ENCODE data around the gene PRMT5.

Gene PRMT5

GRCh38 chr14:22895402-22895801 is 33.8 kb downstream of the PRMT5 start:
- Mint-ChIP-seq H3K9me3 (no peaks in the 10 kb centered on the region), H3K36me3 (peaks cover 21% of the 10 kb centered on the region), H3K27ac (no peak overlapping the region), H3K4me1 (peaks cover 5% of the 10 kb centered on the region), H3K27me3 (no peaks in the 10 kb centered on the region), H3K4me3 (no peak overlapping the region)
- ATAC-seq: no peak

GRCh38 chr14:22893706-22894105 is 35.5 kb downstream of the PRMT5 start:
- Mint-ChIP-seq H3K9me3 (no peaks in the 10 kb centered on the region), H3K36me3 (peaks cover 26% of the 10 kb centered on the region), H3K4me1 (peaks cover 12% of the 10 kb centered on the region), H3K4me3 (no peak overlapping the region), H3K27ac (no peak overlapping the region), H3K27me3 (no peaks in the 10 kb centered on the region)
- ATAC-seq: no peak

- Mint-ChIP-seq H3K27me3 (no peaks in the 10 kb centered on the region), H3K27ac (peak overlapping the region; percentile 63), H3K36me3 (peaks cover 16% of the 10 kb centered on the region), H3K4me3 (no peak overlapping the region), H3K9me3 (no peaks in the 10 kb centered on the region), H3K4me1 (peaks cover 23% of the 10 kb centered on the region)
- no peak for ATAC-seq
These were observed 36.7 kb downstream of the PRMT5 start for GRCh38 chr14:22892488-22892887.

GRCh38 chr14:22890416-22890815 is 38.8 kb downstream of the PRMT5 start:
- Mint-ChIP-seq H3K4me1 (peaks cover 35% of the 10 kb centered on the region), H3K27me3 (no peaks in the 10 kb centered on the region), H3K9me3 (no peaks in the 10 kb centered on the region), H3K27ac (peak overlapping the region; percentile 1), H3K4me3 (no peak overlapping the region), H3K36me3 (peaks cover 16% of the 10 kb centered on the region)
- ATAC-seq: no peak

DNA sequence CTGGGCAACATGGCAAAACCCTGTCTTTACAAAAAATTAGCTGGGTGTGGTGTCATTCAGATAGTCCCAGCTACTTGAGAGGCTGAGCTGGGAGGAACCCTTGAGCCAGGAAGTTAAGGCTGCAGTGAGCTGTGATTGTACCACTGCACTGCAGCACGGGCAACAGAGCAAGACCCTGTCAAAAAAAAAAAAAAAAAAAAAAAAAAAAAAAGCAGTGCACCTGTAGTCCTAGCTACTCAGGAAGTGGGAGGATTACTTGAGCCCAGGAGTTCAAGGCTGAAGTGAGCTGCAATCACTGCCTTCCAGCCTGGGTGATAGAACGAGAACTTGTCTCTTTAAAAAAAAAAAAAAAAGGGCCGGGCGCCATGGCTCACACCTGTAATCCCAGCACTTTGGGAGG is 40.5 kb downstream of the PRMT5 start:
- Mint-ChIP-seq H3K27me3 (no peaks in the 10 kb centered on the region), H3K4me3 (peak overlapping the region; percentile 3), H3K36me3 (peaks cover 16% of the 10 kb centered on the region), H3K9me3 (no peaks in the 10 kb centered on the region), H3K4me1 (peaks cover 53% of the 10 kb centered on the region), H3K27ac (peak overlapping the region; percentile 88)
- ATAC-seq: peak; percentile 42

- Mint-ChIP-seq H3K27me3 (no peaks in the 10 kb centered on the region), H3K9me3 (no peaks in the 10 kb centered on the region), H3K36me3 (peaks cover 12% of the 10 kb centered on the region), H3K4me1 (peaks cover 60% of the 10 kb centered on the region), H3K27ac (peak overlapping the region; percentile 88), H3K4me3 (peak overlapping the region; percentile 85)
- ATAC-seq: peak; percentile 76
These were observed 41.2 kb downstream of the PRMT5 start for GRCh38 chr14:22887990-22888378.

DNA sequence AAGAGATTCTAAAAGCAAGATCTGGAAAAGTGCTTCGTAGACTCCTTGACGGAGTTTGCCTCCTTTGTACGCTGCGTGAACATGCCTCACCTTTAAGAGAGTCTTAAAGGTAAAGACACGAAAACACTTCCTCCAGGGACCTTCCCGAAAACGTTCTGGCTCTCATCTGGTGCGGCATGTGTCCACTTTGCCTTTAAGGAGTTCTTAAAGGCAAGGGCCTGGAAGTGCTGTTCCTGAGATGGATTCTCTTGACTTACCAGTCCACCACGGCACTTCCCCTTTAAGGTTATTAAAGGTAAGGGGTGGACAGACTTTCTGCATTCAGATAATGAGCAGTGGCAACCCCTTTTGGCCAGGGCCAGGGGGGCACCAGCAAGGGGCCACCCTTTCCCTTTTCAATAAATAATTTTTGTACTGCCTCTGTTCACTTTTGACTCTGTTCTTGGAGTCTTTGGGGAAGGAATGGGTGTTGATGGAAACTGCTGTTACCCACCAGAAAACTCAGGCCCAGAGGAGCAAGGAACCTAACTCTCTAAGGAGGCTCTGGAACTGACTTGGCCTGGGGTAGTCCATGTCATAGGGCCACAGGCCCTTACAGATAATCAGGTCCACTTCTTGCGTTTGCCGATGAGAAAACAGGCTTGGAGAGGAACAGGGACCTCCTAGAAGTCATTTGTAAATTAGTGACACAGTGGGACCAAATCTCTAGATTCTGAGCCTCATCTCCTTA is 41.8 kb downstream of the PRMT5 start:
- Mint-ChIP-seq H3K9me3 (no peaks in the 10 kb centered on the region), H3K4me3 (peak overlapping the region; percentile 85), H3K36me3 (peaks cover 9% of the 10 kb centered on the region), H3K27me3 (no peaks in the 10 kb centered on the region), H3K4me1 (peaks cover 65% of the 10 kb centered on the region), H3K27ac (peak overlapping the region; percentile 88)
- ATAC-seq: peak; percentile 56

- Mint-ChIP-seq H3K36me3 (peaks cover 9% of the 10 kb centered on the region), H3K27me3 (no peaks in the 10 kb centered on the region), H3K4me1 (peaks cover 73% of the 10 kb centered on the region), H3K27ac (peak overlapping the region; percentile 88), H3K4me3 (peak overlapping the region; percentile 85), H3K9me3 (no peaks in the 10 kb centered on the region)
- peak; percentile 81 for ATAC-seq
These were observed 42.5 kb downstream of the PRMT5 start for GRCh38 chr14:22886500-22887259.

DNA sequence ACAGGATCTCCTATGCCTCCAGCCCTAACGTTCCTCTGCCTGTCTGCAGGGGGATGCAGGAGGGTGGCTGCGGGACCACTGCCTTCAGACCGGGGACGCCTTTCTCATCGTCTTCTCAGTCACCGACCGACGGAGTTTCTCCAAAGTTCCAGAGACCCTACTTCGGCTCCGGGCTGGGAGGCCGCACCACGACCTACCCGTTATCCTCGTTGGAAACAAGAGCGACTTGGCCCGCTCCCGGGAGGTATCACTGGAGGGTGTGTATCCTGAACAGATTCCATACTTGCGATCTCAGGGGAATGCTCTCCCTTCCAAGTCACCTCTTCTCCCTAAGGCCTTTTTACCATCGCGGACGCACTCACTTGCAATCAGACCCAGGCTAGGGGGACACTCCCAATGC is 43.2 kb downstream of the PRMT5 start:
- Mint-ChIP-seq H3K4me1 (peaks cover 76% of the 10 kb centered on the region), H3K36me3 (peaks cover 9% of the 10 kb centered on the region)
- ATAC-seq: no peak

GRCh38 chr14:22884738-22885523 is 44.2 kb downstream of the PRMT5 start:
- no peak overlapping the region for H3K4me3 Mint-ChIP-seq
- H3K27ac Mint-ChIP-seq: no peak overlapping the region
- no peaks in the 10 kb centered on the region for H3K9me3 Mint-ChIP-seq
- ATAC-seq: no peak
- peaks cover 70% of the 10 kb centered on the region for H3K4me1 Mint-ChIP-seq
- H3K27me3 Mint-ChIP-seq: no peaks in the 10 kb centered on the region
- H3K36me3 Mint-ChIP-seq: peaks cover 4% of the 10 kb centered on the region

More for the DNA sequence above, 43.2 kb downstream of the PRMT5 start:
- Mint-ChIP-seq H3K9me3 (no peaks in the 10 kb centered on the region), H3K4me3 (peak overlapping the region; percentile 85), H3K27ac (peak overlapping the region; percentile 88), H3K27me3 (no peaks in the 10 kb centered on the region)

DNA sequence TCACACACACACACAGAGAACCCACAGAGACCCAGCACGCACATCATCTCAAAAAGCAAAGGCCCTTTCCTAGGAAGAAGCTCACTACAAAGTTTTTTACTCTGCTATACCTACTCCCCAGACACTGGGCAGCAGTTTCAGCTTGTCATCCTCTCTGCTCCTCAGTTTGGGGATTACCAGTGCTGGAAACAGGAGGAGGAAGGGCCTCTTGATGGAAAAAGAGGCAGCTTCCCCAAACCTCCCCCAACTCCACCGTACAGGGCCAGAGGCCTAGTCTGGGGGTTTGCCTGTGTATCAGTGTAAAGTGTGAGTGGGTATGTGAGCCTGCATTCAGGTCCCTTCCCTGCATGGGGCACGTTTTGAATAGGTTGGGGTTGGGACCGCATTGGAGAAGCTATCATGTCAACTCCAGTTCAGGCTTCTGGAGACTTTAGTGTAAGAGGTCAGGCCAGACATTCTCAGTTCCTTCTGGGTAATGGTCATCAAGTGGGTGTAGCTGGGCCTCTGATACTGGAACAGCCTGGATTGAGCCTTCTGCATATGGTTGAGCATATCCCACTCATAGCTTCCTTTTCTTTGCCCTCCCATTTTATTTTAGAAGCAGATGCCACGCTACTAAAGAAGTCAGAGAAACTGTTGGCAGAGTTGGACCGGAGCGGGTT is 45.0 kb downstream of the PRMT5 start:
- Mint-ChIP-seq H3K9me3 (no peaks in the 10 kb centered on the region), H3K4me1 (peaks cover 63% of the 10 kb centered on the region), H3K27me3 (no peaks in the 10 kb centered on the region), H3K27ac (peak overlapping the region; percentile 25), H3K4me3 (no peak overlapping the region), H3K36me3 (peaks cover 5% of the 10 kb centered on the region)
- ATAC-seq: no peak

DNA sequence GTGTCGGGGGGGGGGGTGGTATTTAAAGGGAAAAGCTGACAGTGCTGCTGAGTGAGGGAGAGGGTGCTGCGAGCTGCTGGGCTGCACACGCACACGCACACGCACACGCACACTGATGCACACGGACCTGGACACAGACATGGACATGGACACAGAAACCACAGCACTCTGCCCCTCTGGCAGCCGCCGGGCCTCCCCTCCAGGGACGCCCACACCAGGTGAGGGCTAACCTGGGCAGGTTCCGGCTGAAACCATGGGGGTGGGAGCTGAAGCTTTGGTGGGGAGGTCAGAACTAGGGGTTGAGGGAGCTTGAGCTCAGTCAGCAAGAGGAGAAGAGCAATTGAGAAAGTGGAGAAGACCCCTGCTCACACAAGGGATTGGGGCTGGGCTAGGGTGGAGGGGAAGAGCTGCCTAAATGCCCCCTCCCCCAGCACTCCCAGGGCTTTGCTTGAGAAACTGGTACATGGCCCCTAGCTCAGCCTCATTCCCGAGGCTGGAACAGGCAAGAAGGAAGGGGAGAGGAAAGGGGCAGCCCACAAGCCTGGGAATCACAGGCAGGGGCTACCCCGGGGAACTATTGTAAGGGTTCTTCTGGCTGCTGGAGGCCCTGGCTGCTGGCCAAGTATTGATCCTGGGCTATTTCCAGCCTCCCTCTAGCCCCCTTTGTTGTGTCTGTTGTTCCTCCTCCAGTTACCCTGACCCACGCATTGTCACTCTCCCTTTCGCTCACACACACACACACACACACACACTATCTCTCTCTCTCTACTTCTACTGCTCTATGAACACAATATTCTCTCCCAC is 45.8 kb downstream of the PRMT5 start, which contains the start of gene REM2:
REM2 (plus strand) TSS at position 50 of the 804 bp plus-strand sequence; CDS start at position 116, 66 bp downstream.
- peaks cover 62% of the 10 kb centered on the region for H3K4me1 Mint-ChIP-seq
- no peak for ATAC-seq
- peak within 1 kb of the TSS; percentile 33 for H3K27ac Mint-ChIP-seq
- H3K9me3 Mint-ChIP-seq: no peaks in the 10 kb centered on the region
- no peak within 1 kb of the TSS for H3K4me3 Mint-ChIP-seq
- peaks cover 13% of the 10 kb centered on the region for H3K36me3 Mint-ChIP-seq
- H3K27me3 Mint-ChIP-seq: no peaks in the 10 kb centered on the region

DNA sequence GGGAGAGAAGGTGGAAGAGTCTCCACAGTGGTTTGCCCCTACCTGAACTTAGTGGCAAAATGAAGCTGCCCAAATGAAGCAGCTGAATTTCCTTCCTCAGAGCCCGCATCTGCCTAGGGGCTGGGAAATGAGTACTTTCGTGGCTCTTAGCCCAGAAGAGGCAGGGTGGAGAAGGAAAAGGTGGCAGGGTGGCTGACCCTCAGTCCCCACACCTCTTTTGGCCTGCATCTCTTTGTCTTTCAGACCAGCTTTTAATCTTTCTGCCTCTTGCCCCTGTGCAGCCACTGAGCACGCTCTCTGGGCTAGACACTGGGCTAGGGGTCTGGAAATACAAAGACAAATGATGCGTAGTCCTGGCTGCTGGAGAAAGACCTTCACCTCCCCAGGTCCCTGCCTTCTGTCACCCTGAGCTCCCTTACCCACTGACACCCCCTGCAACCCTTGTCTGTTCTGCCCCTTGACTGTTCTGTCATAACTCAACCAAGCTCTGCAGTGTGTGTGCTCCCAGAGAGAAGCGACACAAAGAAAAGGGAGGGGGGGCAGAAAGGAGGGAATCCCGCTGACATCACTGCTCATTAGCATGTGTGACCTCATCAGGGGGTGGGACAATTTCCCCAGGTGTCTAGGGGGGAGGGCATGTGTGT is 46.5 kb downstream of the PRMT5 start:
- H3K4me3 Mint-ChIP-seq: no peak overlapping the region
- no peaks in the 10 kb centered on the region for H3K9me3 Mint-ChIP-seq
- peaks cover 55% of the 10 kb centered on the region for H3K4me1 Mint-ChIP-seq
- ATAC-seq: no peak
- H3K27ac Mint-ChIP-seq: peak overlapping the region; percentile 33
- peaks cover 21% of the 10 kb centered on the region for H3K36me3 Mint-ChIP-seq
- H3K27me3 Mint-ChIP-seq: no peaks in the 10 kb centered on the region

DNA sequence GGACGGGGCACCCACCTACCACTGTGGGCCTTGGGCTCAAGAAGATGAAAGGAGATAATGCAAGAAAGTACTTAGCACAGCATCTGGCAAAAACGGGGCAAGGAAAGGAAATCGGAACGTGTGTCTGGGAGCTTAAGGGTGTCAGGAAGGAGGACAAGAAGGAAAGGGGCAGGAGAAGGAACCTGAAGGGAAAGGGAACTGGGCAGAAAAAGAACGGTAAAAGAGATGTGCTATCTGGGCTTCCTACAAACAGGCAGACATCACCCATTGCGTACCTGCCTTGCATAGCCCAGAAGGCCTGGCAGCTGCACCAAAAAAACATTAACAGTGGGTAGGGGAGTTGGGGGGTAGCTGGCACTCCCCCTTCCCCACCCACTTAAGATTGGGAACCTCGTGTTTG is 47.1 kb downstream of the PRMT5 start:
- H3K4me1 Mint-ChIP-seq: peaks cover 49% of the 10 kb centered on the region
- H3K36me3 Mint-ChIP-seq: peaks cover 26% of the 10 kb centered on the region
- H3K4me3 Mint-ChIP-seq: no peak overlapping the region
- no peak for ATAC-seq
- H3K9me3 Mint-ChIP-seq: no peaks in the 10 kb centered on the region
- no peak overlapping the region for H3K27ac Mint-ChIP-seq
- no peaks in the 10 kb centered on the region for H3K27me3 Mint-ChIP-seq
